HepG2 (cell line): ENCODE data around the gene MCF2L. TPM values are rescaled to one million over a fixed set of nuclear protein-coding genes. Genes with fewer than 3 reads are reported as not detected.

Experiments used
- ARNT ChIP-seq: fragments of 450-650 bp; IDR thresholded peaks from 2 replicates; pipeline ENCODE4 v1.6.1; 2017
- EED ChIP-seq: sonication (generic); formaldehyde crosslinking; IDR thresholded peaks from 2 replicates; pipeline ENCODE4 v1.5.0; 2020; ENCODE audit warnings: mild to moderate bottlenecking, missing genetic modification reagents
- ELF1 ChIP-seq: sonication (generic); formaldehyde crosslinking; IDR thresholded peaks from 2 replicates; pipeline ENCODE4 v1.4.0; 2020; ENCODE audit warnings: missing genetic modification reagents
- FOXM1 ChIP-seq: sonication (generic); formaldehyde crosslinking; IDR thresholded peaks from 2 replicates; pipeline ENCODE4 v1.5.0; 2020; ENCODE audit warnings: missing genetic modification reagents
- JUND ChIP-seq: sonication (generic); formaldehyde crosslinking; IDR thresholded peaks from 2 replicates; pipeline ENCODE4 v1.8.0; 2022; ENCODE audit warnings: mild to moderate bottlenecking, missing genetic modification reagents
- KAT2B ChIP-seq: fragments of 150-350 bp; IDR thresholded peaks from 2 replicates; pipeline ENCODE4 v1.6.1; 2014; ENCODE audit warnings: low read depth, low read length, borderline replicate concordance
- MAFK ChIP-seq, 2 experiments: IDR thresholded peaks in 1 of 2; conservative IDR thresholded peaks in 1 of 2; 2 replicates each; pipeline ENCODE4 v1.6.1; 2011; ENCODE audit warnings: improper control_type of control experiment in 2 of 2, low read length in 2 of 2
- MED1 ChIP-seq: sonication (generic); formaldehyde crosslinking; IDR thresholded peaks from 2 replicates; pipeline ENCODE4 v1.4.0; 2020; ENCODE audit warnings: missing genetic modification reagents
- MED13 ChIP-seq: sonication (generic); formaldehyde crosslinking; IDR thresholded peaks from 2 replicates; pipeline ENCODE4 v1.5.0; 2020; ENCODE audit warnings: missing genetic modification reagents
- MLLT10 ChIP-seq: sonication (generic); formaldehyde crosslinking; IDR thresholded peaks from 2 replicates; pipeline ENCODE4 v1.4.0; 2020; ENCODE audit warnings: missing genetic modification reagents
- REL ChIP-seq: sonication (generic); formaldehyde crosslinking; conservative IDR thresholded peaks from 2 replicates; pipeline ENCODE4 v1.8.0; 2022; ENCODE audit warnings: mild to moderate bottlenecking, missing genetic modification reagents, moderate library complexity
- RFX1 ChIP-seq: fragments of 450-650 bp; IDR thresholded peaks from 2 replicates; pipeline ENCODE4 v1.6.1; 2017
- SALL1 ChIP-seq: sonication (generic); formaldehyde crosslinking; IDR thresholded peaks from 2 replicates; pipeline ENCODE4 v1.8.0; 2022; ENCODE audit warnings: mild to moderate bottlenecking, missing genetic modification reagents
- SIX4 ChIP-seq: sonication (generic); formaldehyde crosslinking; IDR thresholded peaks from 2 replicates; pipeline ENCODE4 v1.4.0; 2020; ENCODE audit warnings: missing genetic modification reagents
- SRSF1 ChIP-seq: fragments of 200-400 bp; formaldehyde crosslinking; optimal IDR thresholded peaks from 2 replicates; pipeline ENCODE3; 2017; ENCODE audit warnings: mild to moderate bottlenecking, low read depth, low read length, moderate library complexity
- ZFP1 ChIP-seq: IDR thresholded peaks from 2 replicates; pipeline ENCODE4 v1.6.1; 2016
- ZNF143 ChIP-seq: sonication (generic); formaldehyde crosslinking; IDR thresholded peaks from 2 replicates; pipeline ENCODE4 v1.4.0; 2020; ENCODE audit warnings: missing genetic modification reagents
- ZNF256 ChIP-seq: sonication (generic); formaldehyde crosslinking; conservative IDR thresholded peaks from 2 replicates; pipeline ENCODE4 v1.4.0; 2020; ENCODE audit warnings: missing genetic modification reagents
- ZNF672 ChIP-seq: sonication (generic); formaldehyde crosslinking; IDR thresholded peaks from 2 replicates; pipeline ENCODE4 v1.8.1; 2022; ENCODE audit warnings: missing genetic modification reagents
- ZZZ3 ChIP-seq: sonication (generic); formaldehyde crosslinking; IDR thresholded peaks from 2 replicates; pipeline ENCODE4 v1.4.0; 2020; ENCODE audit warnings: missing genetic modification reagents, mild to moderate bottlenecking, borderline replicate concordance
- polyA plus RNA-seq, 8 experiments: library from polyadenylated mRNA; depleted of rRNA in 3 of 8; stranded (reverse) in 7 of 8; unstranded in 1 of 8; fragments of >200 nt; fragmentation: Illumina TruSeq in 4 of 8; extraction: Trizol in 4 of 8; gene quantifications; 2 replicates each; pipeline versions ENCODE4 v1.2.1 to v1.2.3, GENCODE V29; 2011 to 2016; ENCODE audit warnings: low read depth in 4 of 8, missing spikeins in 1 of 8, mixed read lengths in 1 of 8; ENCODE audit not compliant: insufficient read depth in 1 of 8
- total RNA-seq, 5 experiments: library from RNA; depleted of rRNA; stranded (reverse); fragments of >200 nt; fragmentation: Illumina TruSeq; extraction: Trizol; gene quantifications; 2 replicates each; pipeline ENCODE4 v1.2.3, GENCODE V29; 2016; ENCODE audit warnings: low read depth in 1 of 5
- TF ChIP-seq, protein P1 (sequence below): sonication (generic); formaldehyde crosslinking; IDR thresholded peaks from 2 replicates; pipeline ENCODE4 v1.5.0; 2020; ENCODE audit warnings: missing genetic modification reagents
- TF ChIP-seq, protein P2 (sequence below): sonication (generic); formaldehyde crosslinking; IDR thresholded peaks from 2 replicates; pipeline ENCODE4 v1.9.0; 2021; ENCODE audit warnings: missing genetic modification reagents, borderline replicate concordance
- TF ChIP-seq, protein P3 (sequence below): IDR thresholded peaks from 2 replicates; pipeline ENCODE4 v1.6.1; 2018; ENCODE audit warnings: missing genetic modification reagents
- TF ChIP-seq, protein P4 (sequence below): sonication (generic); formaldehyde crosslinking; conservative IDR thresholded peaks from 2 replicates; pipeline ENCODE4 v1.8.0; 2022; ENCODE audit warnings: missing genetic modification reagents
- TF ChIP-seq, protein P5 (sequence below): sonication (generic); formaldehyde crosslinking; IDR thresholded peaks from 2 replicates; pipeline ENCODE4 v1.8.0; 2022; ENCODE audit warnings: mild to moderate bottlenecking, missing genetic modification reagents

MCF2L gene
- total and polyA plus RNA-seq, 2 of the 13 experiments (the other 11 are each of a cell fraction or from before 2014, with no cell fraction given): 19.4 to 28.4 TPM

DNA sequence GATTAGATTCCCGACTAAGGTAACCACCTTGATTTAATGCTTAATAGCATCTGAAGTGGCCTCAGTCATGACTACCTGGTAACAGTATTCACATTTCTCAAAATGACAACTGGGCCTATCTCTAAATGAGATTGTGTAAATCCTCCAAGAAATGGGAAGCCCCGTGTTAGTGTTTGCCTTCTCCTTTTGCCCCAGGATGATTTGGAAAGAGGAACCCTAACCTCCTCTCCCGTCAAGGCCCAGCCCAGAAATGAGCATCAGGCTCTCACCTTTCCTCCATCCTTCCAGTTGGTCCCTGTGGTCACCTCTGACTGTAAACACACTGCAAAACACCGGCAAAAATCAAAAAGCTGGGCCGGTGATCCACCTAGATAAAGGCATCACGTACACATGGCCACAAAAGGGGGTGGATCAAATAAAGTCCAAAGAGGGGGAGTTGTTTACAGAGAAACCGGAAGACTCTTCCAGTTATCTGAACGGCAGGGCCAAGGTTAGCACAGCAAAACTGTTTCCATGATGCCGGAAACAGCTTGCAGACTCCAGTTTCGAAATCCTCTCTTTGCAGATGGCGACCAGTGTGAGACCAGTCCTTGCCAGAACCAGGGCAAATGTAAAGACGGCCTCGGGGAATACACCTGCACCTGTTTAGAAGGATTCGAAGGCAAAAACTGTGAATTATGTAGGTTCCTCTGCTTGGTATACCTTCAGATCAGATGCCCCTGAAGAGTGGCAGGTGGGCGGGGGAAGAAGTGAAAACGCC, 170.0 kb downstream of the MCF2L start (continued):
- TF ChIP-seq ZNF256 (CRISPR knock-in tag) (peak; percentile 62; the same call in 1 of the 2 replicates), ARNT (no peak), SIX4 (CRISPR knock-in tag) (peak; percentile 83), JUND (no peak), ELF1 (CRISPR knock-in tag) (peak; percentile 90), EED (no peak), FOXM1 (CRISPR knock-in tag) (no peak), KAT2B (no peak), MAFK (conservative IDR thresholded peaks at IDR 0.05 in 1 of 2, IDR thresholded peaks at IDR 0.05 in 1 of 2; ENCODE audit: low read length in 2 of 2) (no peak), ZNF672 (no peak), REL (no peak), ZZZ3 (no peak), SALL1 (CRISPR knock-in tag) (peak; percentile 94), ZFP1 (peak; percentile 95), MED13 (CRISPR knock-in tag) (peak; percentile 86; the same call in 1 of the 2 replicates), MLLT10 (CRISPR knock-in tag) (no peak), MED1 (CRISPR knock-in tag) (peak; percentile 99), ZNF143 (peak; percentile 21; the same call in 1 of the 2 replicates), RFX1 (no peak), SRSF1 (no peak)
- TF ChIP-seq, protein P1, sequence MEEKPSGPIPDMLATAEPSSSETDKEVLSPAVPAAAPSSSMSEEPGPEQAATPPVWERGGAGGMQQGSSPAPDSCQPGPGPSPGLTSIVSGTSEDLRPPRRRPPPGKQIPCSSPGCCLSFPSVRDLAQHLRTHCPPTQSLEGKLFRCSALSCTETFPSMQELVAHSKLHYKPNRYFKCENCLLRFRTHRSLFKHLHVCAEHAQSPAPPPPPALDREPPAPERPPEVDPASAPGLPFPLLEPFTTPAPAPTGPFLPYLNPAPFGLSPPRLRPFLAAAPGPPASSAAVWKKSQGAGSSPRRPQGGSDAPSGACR (CRISPR knock-in tag): peak; percentile 88
- TF ChIP-seq, protein P2, sequence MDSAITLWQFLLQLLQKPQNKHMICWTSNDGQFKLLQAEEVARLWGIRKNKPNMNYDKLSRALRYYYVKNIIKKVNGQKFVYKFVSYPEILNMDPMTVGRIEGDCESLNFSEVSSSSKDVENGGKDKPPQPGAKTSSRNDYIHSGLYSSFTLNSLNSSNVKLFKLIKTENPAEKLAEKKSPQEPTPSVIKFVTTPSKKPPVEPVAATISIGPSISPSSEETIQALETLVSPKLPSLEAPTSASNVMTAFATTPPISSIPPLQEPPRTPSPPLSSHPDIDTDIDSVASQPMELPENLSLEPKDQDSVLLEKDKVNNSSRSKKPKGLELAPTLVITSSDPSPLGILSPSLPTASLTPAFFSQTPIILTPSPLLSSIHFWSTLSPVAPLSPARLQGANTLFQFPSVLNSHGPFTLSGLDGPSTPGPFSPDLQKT: no peak
- TF ChIP-seq, protein P3, sequence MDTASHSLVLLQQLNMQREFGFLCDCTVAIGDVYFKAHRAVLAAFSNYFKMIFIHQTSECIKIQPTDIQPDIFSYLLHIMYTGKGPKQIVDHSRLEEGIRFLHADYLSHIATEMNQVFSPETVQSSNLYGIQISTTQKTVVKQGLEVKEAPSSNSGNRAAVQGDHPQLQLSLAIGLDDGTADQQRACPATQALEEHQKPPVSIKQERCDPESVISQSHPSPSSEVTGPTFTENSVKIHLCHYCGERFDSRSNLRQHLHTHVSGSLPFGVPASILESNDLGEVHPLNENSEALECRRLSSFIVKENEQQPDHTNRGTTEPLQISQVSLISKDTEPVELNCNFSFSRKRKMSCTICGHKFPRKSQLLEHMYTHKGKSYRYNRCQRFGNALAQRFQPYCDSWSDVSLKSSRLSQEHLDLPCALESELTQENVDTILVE (CRISPR knock-in tag): 0 out of 2 replicates have a peak, but pooled peaks have one; percentile 28
- TF ChIP-seq, protein P4, sequence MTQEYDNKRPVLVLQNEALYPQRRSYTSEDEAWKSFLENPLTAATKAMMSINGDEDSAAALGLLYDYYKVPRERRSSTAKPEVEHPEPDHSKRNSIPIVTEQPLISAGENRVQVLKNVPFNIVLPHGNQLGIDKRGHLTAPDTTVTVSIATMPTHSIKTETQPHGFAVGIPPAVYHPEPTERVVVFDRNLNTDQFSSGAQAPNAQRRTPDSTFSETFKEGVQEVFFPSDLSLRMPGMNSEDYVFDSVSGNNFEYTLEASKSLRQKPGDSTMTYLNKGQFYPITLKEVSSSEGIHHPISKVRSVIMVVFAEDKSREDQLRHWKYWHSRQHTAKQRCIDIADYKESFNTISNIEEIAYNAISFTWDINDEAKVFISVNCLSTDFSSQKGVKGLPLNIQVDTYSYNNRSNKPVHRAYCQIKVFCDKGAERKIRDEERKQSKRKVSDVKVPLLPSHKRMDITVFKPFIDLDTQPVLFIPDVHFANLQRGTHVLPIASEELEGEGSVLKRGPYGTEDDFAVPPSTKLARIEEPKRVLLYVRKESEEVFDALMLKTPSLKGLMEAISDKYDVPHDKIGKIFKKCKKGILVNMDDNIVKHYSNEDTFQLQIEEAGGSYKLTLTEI (CRISPR knock-in tag): no peak
- TF ChIP-seq, protein P5, sequence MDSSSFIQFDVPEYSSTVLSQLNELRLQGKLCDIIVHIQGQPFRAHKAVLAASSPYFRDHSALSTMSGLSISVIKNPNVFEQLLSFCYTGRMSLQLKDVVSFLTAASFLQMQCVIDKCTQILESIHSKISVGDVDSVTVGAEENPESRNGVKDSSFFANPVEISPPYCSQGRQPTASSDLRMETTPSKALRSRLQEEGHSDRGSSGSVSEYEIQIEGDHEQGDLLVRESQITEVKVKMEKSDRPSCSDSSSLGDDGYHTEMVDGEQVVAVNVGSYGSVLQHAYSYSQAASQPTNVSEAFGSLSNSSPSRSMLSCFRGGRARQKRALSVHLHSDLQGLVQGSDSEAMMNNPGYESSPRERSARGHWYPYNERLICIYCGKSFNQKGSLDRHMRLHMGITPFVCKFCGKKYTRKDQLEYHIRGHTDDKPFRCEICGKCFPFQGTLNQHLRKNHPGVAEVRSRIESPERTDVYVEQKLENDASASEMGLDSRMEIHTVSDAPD (CRISPR knock-in tag): peak; percentile 77; the same call in 1 of the 2 replicates
